ENCODE measurements around the gene PALLD.

PALLD gene

DNA sequence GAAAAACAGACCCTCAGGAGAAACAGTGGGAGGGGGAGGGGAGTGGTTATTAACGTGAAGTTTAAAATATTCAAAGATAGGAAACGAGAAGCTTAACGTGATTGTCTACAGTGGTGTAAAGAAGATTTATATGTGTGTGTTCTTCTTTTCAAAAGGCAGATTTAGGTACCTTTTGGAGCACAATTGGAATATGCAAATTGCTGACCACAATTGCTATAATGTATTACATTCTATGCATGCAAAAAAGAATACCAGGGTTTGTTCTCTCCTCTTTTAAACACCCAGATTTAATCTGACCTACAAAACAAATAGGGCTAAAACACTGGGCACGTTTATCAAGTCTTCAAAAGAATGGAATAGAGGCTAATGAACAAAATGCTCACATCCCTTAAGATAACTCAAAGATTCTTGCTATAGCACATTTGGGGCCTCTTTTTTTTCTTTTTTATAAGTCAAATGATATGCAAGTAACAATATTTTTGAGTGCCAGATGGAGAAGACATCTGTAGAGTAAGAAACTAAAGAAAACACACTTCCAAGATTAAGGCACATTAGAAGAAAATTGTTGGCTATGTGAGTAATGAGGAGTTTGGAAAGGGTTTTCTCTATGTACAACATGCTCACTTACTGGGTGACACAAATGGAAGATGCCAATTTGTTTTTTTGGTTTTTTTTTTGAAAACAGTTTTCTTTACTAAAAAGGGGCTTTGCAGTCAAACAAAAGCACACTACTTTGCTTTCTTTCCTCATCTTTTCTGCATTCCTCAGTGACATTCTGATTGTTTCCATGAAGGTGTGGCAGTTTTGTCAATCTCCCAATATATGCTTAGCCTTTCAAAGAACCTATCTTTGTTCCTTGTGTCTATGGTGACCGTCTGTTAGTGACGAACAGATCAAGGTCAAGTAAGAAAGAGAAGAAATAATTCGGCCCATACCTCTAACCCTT lies 240.3 kb downstream of the PALLD start:
- DNase-seq = no peak

- no peak for DNase-seq
Measured at GRCh38 chr4:168737806-168738172, 240.9 kb downstream of the PALLD start.

- DNase-seq = peak; percentile 64 to 90
Measured at GRCh38 chr4:168739886-168740285, 243.0 kb downstream of the PALLD start.

DNA sequence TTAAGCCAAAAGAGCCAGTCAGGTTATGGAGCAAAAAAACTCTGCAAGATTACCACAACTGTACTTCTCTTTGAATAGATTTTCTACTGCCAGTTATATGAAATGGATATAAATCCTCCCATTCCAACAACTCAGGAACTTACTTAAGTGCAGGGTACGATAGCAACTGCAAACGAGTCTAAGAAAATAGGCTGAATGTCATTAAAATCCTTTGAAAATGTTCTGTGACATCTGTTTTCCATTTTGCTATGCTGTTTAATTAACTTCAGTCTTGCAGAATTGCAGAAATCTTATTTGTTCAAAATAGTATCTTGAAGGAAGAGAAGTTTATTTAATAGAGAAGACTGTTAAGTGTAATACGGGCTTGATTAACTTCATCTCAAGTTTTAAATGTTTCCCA lies 243.8 kb downstream of the PALLD start:
- no peak for DNase-seq

DNA sequence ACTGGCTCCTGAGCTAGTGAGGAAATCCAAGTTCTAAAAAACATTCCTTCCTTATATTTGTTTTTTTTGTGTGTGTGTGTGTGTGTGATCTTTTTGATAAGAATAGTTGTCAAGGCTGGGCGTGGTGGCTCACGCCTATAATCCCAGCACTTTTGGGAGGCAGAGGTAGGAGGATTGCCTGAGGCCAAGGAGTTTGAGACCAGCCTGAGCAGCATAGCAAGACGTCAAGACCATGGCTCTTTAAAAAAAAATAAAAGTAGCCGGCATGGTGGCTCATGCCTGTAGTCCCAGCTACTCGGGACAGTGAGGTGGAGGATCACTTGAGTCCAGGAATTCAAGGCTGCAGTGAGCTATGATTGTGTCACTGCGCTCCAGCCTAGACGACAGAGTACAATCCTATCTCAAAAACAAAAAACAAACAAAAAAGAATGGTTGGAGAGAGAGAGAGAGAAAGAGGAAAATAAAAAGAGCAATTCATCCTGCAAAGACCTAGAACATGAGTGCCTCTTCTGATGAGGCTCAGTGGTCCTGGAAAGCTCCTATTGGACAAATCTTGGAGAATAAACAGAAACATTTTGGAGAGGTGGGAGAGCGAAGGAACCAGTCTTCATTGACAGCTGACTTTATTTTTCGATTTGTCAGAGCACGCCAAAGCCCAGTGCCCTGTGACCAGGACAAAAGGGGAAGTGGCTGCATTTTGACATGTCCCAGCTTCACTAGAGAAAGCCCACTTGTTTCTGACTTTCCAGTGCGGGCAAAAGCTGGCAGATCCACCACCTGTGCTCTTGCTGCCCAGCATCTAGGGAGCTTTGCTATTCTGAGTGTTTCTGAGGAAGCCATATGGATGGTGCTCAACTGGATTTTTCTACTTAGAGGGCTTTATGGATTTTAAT lies 244.7 kb downstream of the PALLD start:
- DNase-seq = peak; percentile 92 to 96

DNA sequence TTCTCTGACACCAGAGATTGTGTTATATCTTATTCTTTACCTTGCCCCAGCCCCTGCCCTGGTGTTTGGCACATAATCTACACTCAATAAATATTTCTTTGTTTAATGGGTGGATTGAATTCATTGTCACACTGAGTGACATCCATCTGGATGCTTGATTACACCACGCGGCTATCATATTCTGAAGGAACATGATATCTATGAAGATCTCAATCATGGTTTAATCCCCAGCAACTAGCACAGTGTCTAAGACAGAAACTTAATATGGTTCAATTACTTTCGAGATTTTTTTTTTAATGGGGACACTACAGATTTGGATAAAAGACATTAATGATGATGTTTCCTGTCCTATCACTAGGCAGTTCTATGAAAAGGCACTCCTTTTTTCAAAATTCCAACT lies 246.3 kb downstream of the PALLD start:
- DNase-seq = no peak

DNA sequence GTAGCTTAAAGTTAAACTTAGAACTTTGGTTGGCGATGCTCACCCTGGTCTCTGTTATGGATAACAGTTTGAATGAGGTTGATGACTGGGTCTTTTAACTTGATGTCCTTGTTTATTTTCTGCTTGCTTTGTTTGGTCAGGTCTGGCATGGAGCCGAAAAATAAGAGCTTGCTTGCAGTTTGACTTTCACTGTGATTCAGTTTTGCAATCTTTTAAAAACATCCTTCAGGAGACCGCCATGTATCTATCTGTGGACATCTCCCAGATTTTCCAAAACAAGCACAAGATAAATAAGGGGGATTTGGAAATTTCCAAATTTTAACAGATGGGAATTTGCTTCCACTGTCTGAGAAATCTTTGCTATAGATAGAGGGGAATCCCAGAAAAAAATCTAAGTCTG lies 246.7 kb downstream of the PALLD start:
- no peak for DNase-seq

DNA sequence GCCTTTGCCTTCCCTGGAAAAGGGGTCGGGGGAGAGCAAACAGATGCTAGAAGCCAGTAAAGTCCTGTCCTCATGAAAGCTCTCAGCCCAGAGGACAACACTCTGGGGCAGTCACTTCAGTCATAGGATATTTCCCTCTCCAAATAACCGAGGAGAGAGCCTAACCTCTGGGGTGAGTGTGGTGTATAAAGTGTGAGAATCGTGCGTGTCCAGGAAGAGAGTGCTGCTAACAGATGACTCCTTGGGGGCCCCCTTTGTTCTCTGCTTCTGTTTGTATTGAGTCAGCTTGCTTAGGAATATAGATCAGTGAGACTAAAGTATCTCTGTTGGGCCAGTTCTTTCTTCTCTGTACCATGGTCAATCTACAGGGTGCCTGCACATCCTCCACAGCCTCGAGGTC lies 247.2 kb downstream of the PALLD start:
- no peak for DNase-seq

GRCh38 chr4:168748807-168749206 lies 252.0 kb downstream of the PALLD start:
- no peak for DNase-seq

GRCh38 chr4:168751263-168752225 lies 254.7 kb downstream of the PALLD start:
- DNase-seq = no peak

- DNase-seq = peak in 1 of 2 donors; percentile 16
Measured at GRCh38 chr4:168755598-168756477, 259.0 kb downstream of the PALLD start.

- DNase-seq = no peak
Measured at GRCh38 chr4:168757500-168757899, 260.6 kb downstream of the PALLD start.

DNA sequence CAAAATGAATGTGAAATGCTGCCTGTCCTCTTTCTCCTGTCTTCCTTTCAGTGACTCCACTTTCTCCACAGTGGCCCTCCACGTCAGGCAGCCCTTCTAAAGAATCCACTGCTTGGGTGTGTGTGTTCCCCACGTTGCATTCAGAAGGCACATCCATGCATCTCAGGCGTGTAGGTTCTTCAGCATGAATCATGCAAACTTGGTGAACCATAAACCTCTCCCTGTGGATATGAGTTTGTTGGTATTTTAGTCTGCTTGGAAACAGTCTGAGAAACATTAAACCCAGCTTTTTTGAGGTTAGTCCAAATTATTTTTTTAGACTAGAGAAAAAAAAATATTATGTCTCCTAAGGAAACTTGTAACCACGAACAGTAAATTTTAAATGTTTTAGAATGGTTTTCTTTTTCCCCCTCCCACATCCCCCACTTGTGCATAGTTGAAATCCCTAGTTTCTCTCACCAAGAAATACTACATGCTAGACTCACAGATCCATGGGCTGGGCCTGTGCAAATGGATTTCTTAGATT lies 261.6 kb downstream of the PALLD start:
- no peak for DNase-seq

DNA sequence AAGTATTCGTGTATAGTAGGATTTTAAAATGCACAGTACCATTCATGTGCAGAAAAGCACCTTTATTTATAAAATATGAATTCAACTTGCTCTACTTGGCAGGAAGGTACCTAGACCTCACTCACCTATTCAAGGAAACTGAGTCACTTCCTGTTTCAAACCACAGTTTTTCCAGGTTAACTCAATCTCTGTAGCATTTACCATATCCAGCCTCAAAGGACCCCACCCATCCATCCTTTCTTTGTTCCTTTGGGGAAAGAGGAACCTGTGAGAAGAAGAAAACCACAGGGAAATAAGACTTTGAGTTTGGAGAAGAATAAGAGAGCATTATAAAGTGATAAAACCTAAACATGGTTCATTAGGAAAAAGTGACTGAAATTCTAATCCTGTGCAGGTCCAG lies 262.5 kb downstream of the PALLD start:
- DNase-seq = peak in 1 of 2 donors; percentile 23

DNA sequence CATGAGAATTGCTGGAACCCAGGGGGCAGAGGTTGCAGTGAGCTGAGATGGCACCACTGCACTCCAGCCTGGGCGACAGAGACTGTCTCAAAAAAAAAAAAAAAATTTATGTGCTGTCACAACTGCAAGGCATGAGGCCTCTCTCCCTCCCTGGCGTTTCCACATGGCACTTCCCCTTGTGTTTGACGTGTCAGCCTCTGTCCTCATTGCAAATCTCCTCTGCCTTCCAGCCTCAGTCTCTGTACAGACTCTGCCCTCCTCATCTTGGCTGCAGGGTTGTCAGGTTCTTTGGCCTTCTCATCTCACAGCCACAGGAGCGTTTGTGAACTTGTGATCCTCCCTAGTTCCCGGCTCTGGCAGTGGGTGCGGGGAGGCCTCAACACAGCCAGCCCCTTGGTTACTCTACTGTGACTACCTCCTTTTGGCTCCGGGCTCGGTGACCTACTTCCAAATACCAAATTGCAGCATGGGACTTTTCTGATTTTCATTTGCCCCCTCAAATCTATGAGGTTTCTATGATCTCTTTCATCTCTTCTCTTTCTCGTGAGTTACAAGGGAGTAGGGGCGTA lies 263.2 kb downstream of the PALLD start:
- DNase-seq = peak; percentile 92

GRCh38 chr4:168761066-168761465 lies 264.2 kb downstream of the PALLD start:
- no peak for DNase-seq

GRCh38 chr4:168765322-168765721 lies 268.5 kb downstream of the PALLD start:
- DNase-seq = no peak

- DNase-seq = no peak
Measured at GRCh38 chr4:168765726-168766125, 268.9 kb downstream of the PALLD start.

- no peak for DNase-seq
Measured at GRCh38 chr4:168766604-168767316, 269.9 kb downstream of the PALLD start.

DNA sequence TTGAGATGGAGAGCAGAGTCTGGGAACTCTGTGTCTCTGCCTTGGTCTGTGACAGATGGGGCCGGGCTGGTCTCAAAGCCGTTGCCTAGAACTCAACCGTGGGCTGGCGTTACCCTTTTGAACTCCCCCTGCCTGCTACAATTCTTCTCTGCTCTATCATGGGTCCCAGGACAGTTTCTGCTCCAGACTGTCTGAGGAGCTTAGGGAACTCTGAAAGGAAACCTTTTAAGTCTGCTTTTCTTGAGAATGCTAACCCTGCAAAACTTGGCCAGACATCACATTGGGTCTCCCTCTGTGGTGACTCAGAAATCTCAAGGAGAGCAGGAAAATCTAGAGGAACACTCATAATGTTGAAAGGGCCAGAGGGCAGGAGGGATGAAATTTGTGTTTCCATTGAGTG lies 272.6 kb downstream of the PALLD start:
- DNase-seq = no peak
